GM12873 (cell line): ENCODE measurements around the gene FCRL3.

Experiments used
- CTCF ChIP-seq: IDR thresholded peaks from 2 replicates; pipeline ENCODE4 v1.5.1; 2012; ENCODE audit warnings: low read depth, mild to moderate bottlenecking, moderate library complexity, low read length, control low read depth; ENCODE audit not compliant: insufficient read depth; ENCODE audit errors: missing control alignments

The FCRL3 gene

DNA sequence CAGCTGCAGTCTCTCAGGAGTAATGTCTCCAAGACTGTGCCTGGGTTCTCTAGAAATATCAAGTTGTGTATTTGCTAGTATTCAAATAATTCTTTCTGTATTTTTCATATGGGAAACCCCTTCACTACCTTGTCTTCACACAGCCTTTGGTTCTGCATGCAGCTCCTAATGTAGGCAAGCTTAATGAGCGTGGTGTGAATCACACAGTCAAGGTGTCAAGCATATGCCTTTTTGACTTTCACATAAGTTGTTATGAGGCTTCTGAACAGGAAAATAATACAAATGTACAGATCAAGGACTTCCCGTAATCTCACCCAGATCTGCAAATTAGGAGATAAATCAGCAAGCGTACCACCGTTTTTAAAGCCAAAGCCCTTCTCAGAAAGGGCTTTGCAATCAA lies at the start of gene FCRL3:
TSS of gene FCRL3 (minus strand) at position 38 of the 400 bp plus-strand sequence. CDS start 280 bp downstream, outside the sequence.
- TF ChIP-seq CTCF = no peak

GRCh38 chr1:157748262-157748817 lies 47.8 kb upstream of the FCRL3 start:
- no peak for TF ChIP-seq CTCF

- no peak for TF ChIP-seq CTCF
Observed at GRCh38 chr1:157739229-157739901, 38.8 kb upstream of the FCRL3 start.

DNA sequence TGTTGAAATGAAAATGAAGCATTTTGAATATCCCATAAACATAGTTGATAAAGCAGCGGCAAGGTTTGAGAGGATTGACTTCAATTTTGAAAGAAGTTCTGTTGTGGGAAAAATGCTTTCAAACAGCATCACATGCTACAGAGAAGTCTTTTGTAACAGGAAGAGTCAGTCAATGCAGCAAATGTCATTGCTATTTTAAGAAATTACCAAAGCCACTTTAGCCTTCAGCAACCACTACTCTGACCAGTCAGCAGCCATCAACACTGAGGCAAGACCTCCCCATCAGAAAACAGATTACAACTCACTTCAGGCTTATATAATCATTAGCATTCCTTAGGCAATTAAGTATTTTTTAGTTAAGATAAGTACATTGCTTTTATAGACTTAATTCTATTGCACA lies 33.8 kb upstream of the FCRL3 start:
- no peak for TF ChIP-seq CTCF

DNA sequence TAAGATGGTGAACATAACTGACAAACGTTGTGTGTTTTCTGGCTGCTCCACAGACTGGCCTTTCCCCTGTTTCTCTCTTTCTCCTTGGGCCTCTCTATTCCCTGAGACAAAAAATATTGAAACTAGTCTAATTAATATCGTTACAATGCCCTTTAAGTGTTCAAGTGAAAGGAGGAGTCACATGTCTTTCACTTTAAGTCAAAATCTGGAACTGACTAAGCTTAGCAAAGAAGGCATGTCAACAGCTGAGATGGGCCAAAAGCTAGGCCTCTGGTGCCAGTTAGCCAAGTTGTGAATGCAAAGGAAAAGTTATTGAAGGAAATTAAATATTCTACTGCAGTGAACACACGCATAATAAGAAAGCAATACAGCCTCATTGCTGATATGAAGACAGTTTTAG lies 32.2 kb upstream of the FCRL3 start:
- no peak for TF ChIP-seq CTCF

- no peak for TF ChIP-seq CTCF
Observed at GRCh38 chr1:157725221-157725577, 24.6 kb upstream of the FCRL3 start.

GRCh38 chr1:157724537-157725220 lies 24.1 kb upstream of the FCRL3 start:
- TF ChIP-seq CTCF = no peak
